ENCODE results near the gene LAIR1. TPM values are rescaled to one million over a fixed set of nuclear protein-coding genes. Genes with fewer than 3 reads are reported as not detected.

Gene LAIR1
- total RNA-seq, 4 donors from 2014 or later, result 4.8 to 22.5 (median 8.3) TPM

DNA sequence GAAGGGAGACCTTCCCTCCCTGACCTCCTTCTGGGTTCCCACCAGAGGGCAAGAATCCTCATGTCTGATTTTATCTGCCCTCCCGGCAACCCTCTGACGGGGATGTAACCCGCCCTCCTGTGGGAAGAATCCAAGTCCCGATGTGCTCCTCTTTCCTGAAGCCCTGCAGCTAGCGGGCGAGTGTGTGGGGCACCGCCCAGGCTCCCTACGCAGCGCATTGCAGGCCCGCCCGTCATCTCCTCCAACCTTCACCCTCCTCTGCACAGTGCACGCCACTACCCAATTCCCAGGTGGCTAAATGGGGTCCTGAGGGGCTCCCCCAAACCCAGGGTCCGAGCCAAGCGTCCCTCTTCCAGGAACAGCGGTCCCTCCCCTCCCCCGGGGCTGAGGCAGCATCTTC is 7.3 kb downstream of the LAIR1 start:
- Histone ChIP-seq H3K4me3 (no peak overlapping the region), H3K27me3 (peaks cover 21% of the 10 kb centered on the region), H3K36me3 (no peaks in the 10 kb centered on the region), H3K9me3 (no peaks in the 10 kb centered on the region), H3K4me1 (no peaks in the 10 kb centered on the region), H3K27ac (no peak overlapping the region)
- no peak for ATAC-seq
- 73 to 80% methylated on average over 1 to 5 of the region's 16 CpGs for WGBS, 2 donors (ENCODE audit: low coverage in 1 of 2)
- TF ChIP-seq POLR2AphosphoS5 (IDR thresholded peaks at IDR 0.05), result no peak
- TF ChIP-seq, protein P1, sequence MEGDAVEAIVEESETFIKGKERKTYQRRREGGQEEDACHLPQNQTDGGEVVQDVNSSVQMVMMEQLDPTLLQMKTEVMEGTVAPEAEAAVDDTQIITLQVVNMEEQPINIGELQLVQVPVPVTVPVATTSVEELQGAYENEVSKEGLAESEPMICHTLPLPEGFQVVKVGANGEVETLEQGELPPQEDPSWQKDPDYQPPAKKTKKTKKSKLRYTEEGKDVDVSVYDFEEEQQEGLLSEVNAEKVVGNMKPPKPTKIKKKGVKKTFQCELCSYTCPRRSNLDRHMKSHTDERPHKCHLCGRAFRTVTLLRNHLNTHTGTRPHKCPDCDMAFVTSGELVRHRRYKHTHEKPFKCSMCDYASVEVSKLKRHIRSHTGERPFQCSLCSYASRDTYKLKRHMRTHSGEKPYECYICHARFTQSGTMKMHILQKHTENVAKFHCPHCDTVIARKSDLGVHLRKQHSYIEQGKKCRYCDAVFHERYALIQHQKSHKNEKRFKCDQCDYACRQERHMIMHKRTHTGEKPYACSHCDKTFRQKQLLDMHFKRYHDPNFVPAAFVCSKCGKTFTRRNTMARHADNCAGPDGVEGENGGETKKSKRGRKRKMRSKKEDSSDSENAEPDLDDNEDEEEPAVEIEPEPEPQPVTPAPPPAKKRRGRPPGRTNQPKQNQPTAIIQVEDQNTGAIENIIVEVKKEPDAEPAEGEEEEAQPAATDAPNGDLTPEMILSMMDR (IDR thresholded peaks at IDR 0.05), result no peak
- no peak for TF ChIP-seq POLR2A (IDR thresholded peaks at IDR 0.05)
- TF ChIP-seq EP300 (IDR thresholded peaks at IDR 0.05), result no peak

DNA sequence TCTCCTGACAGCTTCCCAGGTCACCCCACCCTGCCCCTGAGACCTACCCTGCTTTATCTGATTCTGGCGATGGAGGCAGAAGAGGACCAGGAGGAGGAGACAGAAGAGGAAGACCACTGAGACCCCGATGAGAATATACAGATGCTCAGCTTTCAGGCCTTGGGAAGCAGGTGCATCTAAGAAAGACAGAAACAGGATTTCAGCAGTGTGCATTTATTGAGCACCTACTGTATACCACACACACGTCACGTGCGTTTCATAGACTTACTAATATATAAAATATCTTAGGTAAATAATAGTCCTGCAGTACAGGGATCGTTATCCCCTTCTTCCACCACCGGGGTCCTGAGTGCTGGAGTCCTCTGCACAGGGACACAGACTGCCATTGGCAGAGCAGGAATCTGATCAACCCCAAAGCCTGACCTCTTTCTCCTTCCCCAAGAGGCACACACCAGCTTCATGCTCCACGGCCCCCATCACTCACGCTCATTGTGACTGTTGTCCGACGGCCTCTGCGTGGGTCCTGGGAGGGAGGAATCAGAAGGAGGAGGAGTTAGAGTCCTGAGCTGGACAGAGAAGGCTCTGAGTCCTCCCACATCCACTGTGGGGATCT is 8.2 kb downstream of the LAIR1 start:
- Histone ChIP-seq H3K9me3 (no peaks in the 10 kb centered on the region), H3K27me3 (peaks cover 27% of the 10 kb centered on the region), H3K4me1 (no peaks in the 10 kb centered on the region), H3K27ac (no peak overlapping the region), H3K4me3 (no peak overlapping the region), H3K36me3 (no peaks in the 10 kb centered on the region)
- WGBS, 2 donors (ENCODE audit: low coverage in 1 of 2), result 73 to 89% methylated on average over 8 to 10 of the region's 12 CpGs
- TF ChIP-seq, protein P1 (IDR thresholded peaks at IDR 0.05), result no peak
- TF ChIP-seq POLR2AphosphoS5 (IDR thresholded peaks at IDR 0.05) (no peak), POLR2A (IDR thresholded peaks at IDR 0.05) (no peak), EP300 (IDR thresholded peaks at IDR 0.05) (no peak)
- ATAC-seq, result no peak

DNA sequence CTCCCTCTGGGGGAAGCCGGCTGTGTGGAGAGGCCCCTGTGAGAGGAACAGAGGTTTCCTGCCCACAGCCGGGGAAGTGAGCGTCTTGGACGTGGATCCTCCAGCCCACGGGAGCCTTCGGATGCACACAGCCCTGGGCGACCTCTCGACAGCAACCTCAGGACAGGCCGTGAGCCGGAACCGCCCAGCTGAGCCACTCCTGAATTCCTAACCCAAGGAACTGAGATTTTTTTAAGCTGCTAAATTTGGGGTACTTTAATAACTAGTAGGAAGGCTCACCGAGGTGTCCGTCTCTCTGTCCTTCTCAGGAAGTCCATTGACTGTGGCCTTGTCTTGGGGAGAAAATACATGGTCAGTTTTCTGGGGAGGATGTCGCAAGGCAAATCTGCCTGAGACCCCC is 9.1 kb downstream of the LAIR1 start:
- TF ChIP-seq, protein P1 (IDR thresholded peaks at IDR 0.05), result no peak
- no peak for TF ChIP-seq POLR2AphosphoS5 (IDR thresholded peaks at IDR 0.05)
- no peak for TF ChIP-seq POLR2A (IDR thresholded peaks at IDR 0.05)
- TF ChIP-seq EP300 (IDR thresholded peaks at IDR 0.05), result no peak
- H3K9me3 ChIP-seq, result no peaks in the 10 kb centered on the region
- H3K4me1 ChIP-seq, result no peaks in the 10 kb centered on the region
- no peak overlapping the region for H3K4me3 ChIP-seq
- H3K27ac ChIP-seq, result no peak overlapping the region
- ATAC-seq, result no peak
- 67% methylated on average over 2 to 6 of the region's 14 CpGs for WGBS, 2 donors (ENCODE audit: low coverage in 1 of 2)
- no peaks in the 10 kb centered on the region for H3K36me3 ChIP-seq
- H3K27me3 ChIP-seq, result peaks cover 27% of the 10 kb centered on the region

DNA sequence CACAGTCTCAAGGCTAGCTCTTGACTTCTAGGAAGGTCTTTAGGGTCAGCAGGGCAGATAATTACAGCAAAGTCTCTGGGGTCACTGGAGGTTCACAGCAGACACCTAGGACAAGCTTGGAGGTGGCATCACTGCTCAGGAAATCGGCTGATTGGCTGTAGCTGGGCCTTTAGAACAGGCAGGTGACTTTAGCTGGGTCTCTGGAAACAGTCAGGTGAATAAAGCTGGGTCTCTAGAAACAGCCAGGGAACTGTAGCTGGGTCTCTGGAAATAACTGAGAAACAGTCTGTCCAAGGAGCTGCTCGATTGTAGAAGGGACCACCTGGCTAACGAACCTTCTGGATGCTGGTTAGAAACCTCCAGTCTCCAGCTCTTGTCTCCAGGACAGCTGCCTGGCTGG is 10.0 kb downstream of the LAIR1 start:
- ATAC-seq, result no peak
- Histone ChIP-seq H3K27me3 (peaks cover 27% of the 10 kb centered on the region), H3K9me3 (no peaks in the 10 kb centered on the region), H3K4me1 (no peaks in the 10 kb centered on the region), H3K27ac (no peak overlapping the region), H3K4me3 (no peak overlapping the region), H3K36me3 (no peaks in the 10 kb centered on the region)
- 74% methylated on average over 3 of the region's 3 CpGs; no CpG with 5 or more reads in 1 of the 2 donors for WGBS, 2 donors (ENCODE audit: low coverage in 1 of 2)
- TF ChIP-seq EP300 (IDR thresholded peaks at IDR 0.05) (no peak), POLR2A (IDR thresholded peaks at IDR 0.05) (no peak), POLR2AphosphoS5 (IDR thresholded peaks at IDR 0.05) (no peak)
- TF ChIP-seq, protein P1 (IDR thresholded peaks at IDR 0.05), result no peak

DNA sequence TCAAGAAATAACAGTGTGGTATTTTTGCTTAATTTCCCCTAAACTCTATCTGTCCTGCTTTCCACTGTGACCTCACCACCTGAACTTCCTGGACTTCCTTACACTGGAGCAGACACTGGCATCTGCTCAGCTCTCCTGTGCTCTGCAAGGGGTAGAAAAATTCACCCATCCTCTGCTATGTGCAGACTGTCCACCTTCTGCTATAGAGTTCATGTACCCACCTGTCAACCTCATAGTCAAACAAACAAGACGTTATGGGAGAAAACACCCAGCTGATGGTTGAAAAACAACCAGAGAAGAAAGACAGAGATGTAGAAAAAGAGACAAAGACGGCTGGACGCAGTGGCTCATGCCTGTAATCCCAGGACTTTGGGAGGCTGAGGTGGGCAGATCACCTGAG is 12.2 kb downstream of the LAIR1 start:
- WGBS, 2 donors (ENCODE audit: low coverage in 1 of 2), result 80% methylated on average over 1 of the region's 3 CpGs; no CpG with 5 or more reads in 1 of the 2 donors
- ATAC-seq, result no peak

More for the DNA sequence above, 12.2 kb downstream of the LAIR1 start:
- Histone ChIP-seq H3K36me3 (no peaks in the 10 kb centered on the region), H3K4me1 (no peaks in the 10 kb centered on the region), H3K4me3 (no peak overlapping the region), H3K27me3 (peaks cover 39% of the 10 kb centered on the region), H3K9me3 (no peaks in the 10 kb centered on the region), H3K27ac (no peak overlapping the region)
- TF ChIP-seq POLR2AphosphoS5 (IDR thresholded peaks at IDR 0.05), result no peak
- TF ChIP-seq, protein P1 (IDR thresholded peaks at IDR 0.05), result no peak
- TF ChIP-seq POLR2A (IDR thresholded peaks at IDR 0.05), result no peak
- no peak for TF ChIP-seq EP300 (IDR thresholded peaks at IDR 0.05)
